H1 (cell line): Measurements from ENCODE around the gene ELANE. TPM values are rescaled to one million over a fixed set of nuclear protein-coding genes. Genes with fewer than 3 reads are reported as not detected.

ENCODE experiments used
- ATF3 ChIP-seq: IDR thresholded peaks from 2 replicates; pipeline ENCODE4 v1.6.1; 2011; ENCODE audit warnings: low read depth, mild to moderate bottlenecking, low read length; ENCODE audit not compliant: insufficient read depth
- GABPA ChIP-seq: IDR thresholded peaks from 2 replicates; pipeline ENCODE4 v1.6.1; 2011; ENCODE audit warnings: mild to moderate bottlenecking, low read length, moderate library complexity, borderline replicate concordance; ENCODE audit not compliant: insufficient read depth
- RNF2 ChIP-seq: fragments of 200-900, 300-1000 bp; sonication (generic); IDR thresholded peaks from 2 replicates; pipeline ENCODE4 v1.7.1; 2016; ENCODE audit warnings: borderline replicate concordance, low read depth, mild to moderate bottlenecking, antibody characterized with exemption, low read length; ENCODE audit not compliant: poor library complexity, severe bottlenecking; ENCODE audit errors: missing control alignments
- SIX5 ChIP-seq: IDR thresholded peaks from 2 replicates; pipeline ENCODE4 v1.6.1; 2011; ENCODE audit warnings: mild to moderate bottlenecking, low read depth, low read length
- TCF12 ChIP-seq: IDR thresholded peaks from 2 replicates; pipeline ENCODE4 v1.6.1; 2011; ENCODE audit warnings: low read depth, mild to moderate bottlenecking, low read length
- ZNF274 ChIP-seq: IDR thresholded peaks from 2 replicates; pipeline ENCODE4 v1.7.0; 2012; ENCODE audit warnings: low read length, borderline replicate concordance; ENCODE audit errors: extremely low read depth
- polyA plus RNA-seq, 7 experiments: library from polyadenylated mRNA; depleted of rRNA in 3 of 7; stranded (reverse) in 5 of 7; unstranded in 2 of 7; fragments of >200 nt in 5 of 7; fragments of 200-250 nt in 2 of 7; gene quantifications; 1 replicate in 5 of 7; 2 replicates in 1 of 7; 4 replicates in 1 of 7; pipeline versions ENCODE4 v1.2.1 to v1.2.3, GENCODE V29; 2011 to 2013; ENCODE audit warnings: missing spikeins in 2 of 7, mixed read lengths in 2 of 7
- total RNA-seq: library from RNA; stranded (reverse); fragmentation: NEBNext Ultra II Directional; extraction: Animal tissue kit (Norgen Biotek cat#: 25700); gene quantifications from 2 replicates; pipeline ENCODE4 v1.2.1, GENCODE V29; 2021
- TF ChIP-seq, protein P1 (sequence below), 3 experiments: IDR thresholded peaks; 1 replicate in 2 of 3; 2 replicates in 1 of 3; pipeline versions ENCODE4 v1.5.1 to v1.6.1; 2011; ENCODE audit warnings: low read length in 3 of 3, mild to moderate bottlenecking in 3 of 3, inconsistent platforms in 2 of 3, low read depth in 1 of 3, moderate library complexity in 1 of 3; ENCODE audit not compliant: insufficient read depth in 1 of 3; ENCODE audit errors: control extremely low read depth in 1 of 3

Gene ELANE
- total and polyA plus RNA-seq, 2 of the 8 experiments (the other 6 are each of a cell fraction or from before 2014, with no cell fraction given), result not detected

- TF ChIP-seq ZNF274, result no peak
- no peak for TF ChIP-seq ATF3
- TF ChIP-seq GABPA, result no peak
- TF ChIP-seq, protein P1, sequence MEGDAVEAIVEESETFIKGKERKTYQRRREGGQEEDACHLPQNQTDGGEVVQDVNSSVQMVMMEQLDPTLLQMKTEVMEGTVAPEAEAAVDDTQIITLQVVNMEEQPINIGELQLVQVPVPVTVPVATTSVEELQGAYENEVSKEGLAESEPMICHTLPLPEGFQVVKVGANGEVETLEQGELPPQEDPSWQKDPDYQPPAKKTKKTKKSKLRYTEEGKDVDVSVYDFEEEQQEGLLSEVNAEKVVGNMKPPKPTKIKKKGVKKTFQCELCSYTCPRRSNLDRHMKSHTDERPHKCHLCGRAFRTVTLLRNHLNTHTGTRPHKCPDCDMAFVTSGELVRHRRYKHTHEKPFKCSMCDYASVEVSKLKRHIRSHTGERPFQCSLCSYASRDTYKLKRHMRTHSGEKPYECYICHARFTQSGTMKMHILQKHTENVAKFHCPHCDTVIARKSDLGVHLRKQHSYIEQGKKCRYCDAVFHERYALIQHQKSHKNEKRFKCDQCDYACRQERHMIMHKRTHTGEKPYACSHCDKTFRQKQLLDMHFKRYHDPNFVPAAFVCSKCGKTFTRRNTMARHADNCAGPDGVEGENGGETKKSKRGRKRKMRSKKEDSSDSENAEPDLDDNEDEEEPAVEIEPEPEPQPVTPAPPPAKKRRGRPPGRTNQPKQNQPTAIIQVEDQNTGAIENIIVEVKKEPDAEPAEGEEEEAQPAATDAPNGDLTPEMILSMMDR (IDR thresholded peaks at IDR 0.05; ENCODE audit: control extremely low read depth in 1 of 3, insufficient read depth in 1 of 3, low read depth in 1 of 3, low read length in 3 of 3), result no peak
- no peak for TF ChIP-seq SIX5
- no peak for TF ChIP-seq RNF2
- no peak for TF ChIP-seq TCF12
- TF ChIP-seq, all 59 proteins: peak for 0
These were observed 20.3 kb downstream of the ELANE start (continued) for GRCh38 chr19:872266-872951.
